SK-N-SH (cell line): Measurements from ENCODE around the gene AGFG1. TPM values are rescaled to one million over a fixed set of nuclear protein-coding genes. Genes with fewer than 3 reads are reported as not detected.

Source experiments
- CTCF ChIA-PET: fragments of 300-600, 350-600 bp; formaldehyde crosslinking; extraction: SDS; loops from one replicate; lab custom pipeline; 2021; lab: Yijun Ruan, JAX
- POLR2A ChIA-PET: fragments of 350-600 bp; sonication (Branson Sonifier 250); formaldehyde crosslinking; extraction: SDS; loops from one replicate; lab custom pipeline; 2020; ENCODE audit warnings: antibody characterized with exemption, inconsistent platforms; lab: Yijun Ruan, JAX
- DNase-seq: peaks from one replicate; pipeline ENCODE4 v3.0.0; 2012
- H2AFZ ChIP-seq: fragments of 200-600 bp; sonication (generic); 2 replicates; pipeline ENCODE4 v1.8.1; 2016; ENCODE audit warnings: antibody characterized with exemption, mild to moderate bottlenecking, low read depth
- H3F3A ChIP-seq: fragments of 200-600 bp; sonication (generic); replicated peaks from 2 replicates; pipeline ENCODE3; 2016; ENCODE audit warnings: antibody characterized with exemption, mild to moderate bottlenecking; ENCODE audit not compliant: insufficient read depth
- H3K27ac ChIP-seq, 2 experiments: fragments of 200-500 bp in 1 of 2; fragments of 200-600 bp in 1 of 2; sonication (Bioruptor generic) in 1 of 2; sonication (generic), shearing (Covaris generic) in 1 of 2; 2 replicates each; pipeline versions ENCODE4 v1.5.1 to v1.6.1; 2014 to 2016; ENCODE audit warnings: low read depth in 2 of 2, inconsistent platforms in 1 of 2, low read length in 1 of 2, mild to moderate bottlenecking in 1 of 2, mixed read lengths in 1 of 2
- H3K27me3 ChIP-seq: fragments of 200-600 bp; sonication (generic), shearing (Covaris generic); 2 replicates; pipeline ENCODE4 v1.6.1; 2016; ENCODE audit warnings: mixed run types; ENCODE audit not compliant: insufficient read depth
- H3K36me3 ChIP-seq, 2 experiments: fragments of 200-500 bp in 1 of 2; fragments of 200-600 bp in 1 of 2; sonication (Bioruptor generic) in 1 of 2; sonication (generic) in 1 of 2; replicated peaks in 1 of 2; 2 replicates each; pipeline versions ENCODE3 to v1.5.1; 2014 to 2016; ENCODE audit warnings: low read length in 1 of 2, mild to moderate bottlenecking in 1 of 2; ENCODE audit not compliant: insufficient read depth in 2 of 2, control insufficient read depth in 1 of 2
- H3K4me1 ChIP-seq, 2 experiments: fragments of 200-500 bp in 1 of 2; fragments of 200-600 bp in 1 of 2; sonication (Bioruptor generic) in 1 of 2; sonication (generic), shearing (Covaris generic) in 1 of 2; 2 replicates each; pipeline versions ENCODE4 v1.5.1 to v1.6.1; 2014 to 2016; ENCODE audit warnings: low read depth in 1 of 2, low read length in 1 of 2, mixed run types in 1 of 2; ENCODE audit not compliant: insufficient read depth in 2 of 2, control insufficient read depth in 1 of 2
- H3K4me2 ChIP-seq: fragments of 200-600 bp; sonication (generic), shearing (Covaris generic); 2 replicates; pipeline ENCODE4 v1.6.1; 2017; ENCODE audit warnings: mixed run types
- H3K4me3 ChIP-seq, 2 experiments: fragments of 200-500 bp in 1 of 2; fragments of 200-600 bp in 1 of 2; sonication (Bioruptor generic) in 1 of 2; sonication (generic), shearing (Covaris generic) in 1 of 2; 2 replicates each; pipeline versions ENCODE4 v1.5.1 to v1.8.1; 2014 to 2016; ENCODE audit warnings: low read depth in 2 of 2, inconsistent platforms in 1 of 2, low read length in 1 of 2, mild to moderate bottlenecking in 1 of 2, mixed read lengths in 1 of 2, moderate library complexity in 1 of 2
- H3K79me2 ChIP-seq: fragments of 200-600 bp; sonication (generic); 2 replicates; pipeline ENCODE4 v1.8.1; 2017; ENCODE audit warnings: mild to moderate bottlenecking; ENCODE audit not compliant: insufficient read depth
- H3K9ac ChIP-seq: fragments of 200-600 bp; sonication (generic); 2 replicates; pipeline ENCODE4 v1.6.1; 2017; ENCODE audit warnings: mixed run types
- H3K9me2 ChIP-seq: fragments of 200-600 bp; sonication (generic); 2 replicates; pipeline ENCODE4 v1.6.1; 2017; ENCODE audit warnings: mixed run types
- H3K9me3 ChIP-seq: fragments of 200-600 bp; sonication (generic); 2 replicates; pipeline ENCODE4 v1.6.1; 2017; ENCODE audit warnings: mixed run types, mild to moderate bottlenecking, moderate library complexity
- H4K20me1 ChIP-seq: fragments of 200-600 bp; sonication (generic); 2 replicates; pipeline ENCODE4 v1.6.1; 2017; ENCODE audit warnings: mild to moderate bottlenecking, mixed run types; ENCODE audit not compliant: insufficient read depth
- CTCF ChIP-seq: fragments of 200-600 bp; sonication (generic); IDR thresholded peaks from 2 replicates; pipeline ENCODE4 v1.6.1; 2017; ENCODE audit warnings: antibody characterized with exemption, mild to moderate bottlenecking, moderate library complexity
- EZH2phosphoT487 ChIP-seq: fragments of 200-600 bp; sonication (generic); IDR thresholded peaks from 2 replicates; pipeline ENCODE4 v1.6.1; 2017; ENCODE audit warnings: low read depth, mixed run types, mild to moderate bottlenecking, antibody characterized with exemption, moderate library complexity, borderline replicate concordance
- FOXJ3 ChIP-seq: sonication (generic); formaldehyde crosslinking; IDR thresholded peaks from 2 replicates; pipeline ENCODE4 v1.5.1; 2020; ENCODE audit warnings: mild to moderate bottlenecking, missing genetic modification reagents
- GATA2 ChIP-seq: sonication (generic); formaldehyde crosslinking; IDR thresholded peaks from 2 replicates; pipeline ENCODE4 v1.5.0; 2020; ENCODE audit warnings: mild to moderate bottlenecking, missing genetic modification reagents
- IRF3 ChIP-seq: fragments of 150-350 bp; IDR thresholded peaks from 2 replicates; pipeline ENCODE4 v1.6.1; 2016; ENCODE audit warnings: mild to moderate bottlenecking, low read depth, low read length
- MAX ChIP-seq: IDR thresholded peaks from 2 replicates; pipeline ENCODE4 v1.4.0; 2012; ENCODE audit warnings: low read depth
- MEF2A ChIP-seq: IDR thresholded peaks from 2 replicates; pipeline ENCODE4 v1.4.0; 2012; ENCODE audit warnings: low read depth, borderline replicate concordance
- MXI1 ChIP-seq: IDR thresholded peaks from 2 replicates; pipeline ENCODE4 v1.6.1; 2012; ENCODE audit warnings: mild to moderate bottlenecking, low read depth, low read length, improper control_type of control experiment
- PBX3 ChIP-seq: IDR thresholded peaks from 2 replicates; pipeline ENCODE4; 2012
- POLR2AphosphoS5 ChIP-seq: IDR thresholded peaks from 2 replicates; pipeline ENCODE4 v1.6.1; 2012; ENCODE audit warnings: low read depth, low read length
- RAD21 ChIP-seq: IDR thresholded peaks from 2 replicates; pipeline ENCODE4 v1.6.1; 2012; ENCODE audit warnings: mild to moderate bottlenecking, low read length
- RCOR1 ChIP-seq: fragments of 150-350 bp; IDR thresholded peaks from 2 replicates; pipeline ENCODE4 v1.6.1; 2017; ENCODE audit warnings: antibody characterized with exemption, low read length
- REST ChIP-seq: IDR thresholded peaks from 2 replicates; pipeline ENCODE4 v1.6.1; 2012; ENCODE audit warnings: mild to moderate bottlenecking, low read depth, low read length, moderate library complexity
- SIN3A ChIP-seq: IDR thresholded peaks from 2 replicates; pipeline ENCODE4 v1.6.1; 2012; ENCODE audit warnings: low read depth, mild to moderate bottlenecking, low read length, moderate library complexity, borderline replicate concordance
- TAF1 ChIP-seq: IDR thresholded peaks from 2 replicates; pipeline ENCODE4 v1.6.1; 2012; ENCODE audit warnings: low read depth, mild to moderate bottlenecking, low read length, moderate library complexity, borderline replicate concordance
- TCF12 ChIP-seq: IDR thresholded peaks from 2 replicates; pipeline ENCODE4 v1.4.0; 2012
- USF2 ChIP-seq: fragments of 150-350 bp; IDR thresholded peaks from 2 replicates; pipeline ENCODE4 v1.6.1; 2017; ENCODE audit warnings: antibody characterized with exemption, low read length, low read depth, borderline replicate concordance
- YY1 ChIP-seq: IDR thresholded peaks from 2 replicates; pipeline ENCODE4 v1.4.0; 2012; ENCODE audit warnings: low read depth, mild to moderate bottlenecking
- ZBTB33 ChIP-seq: IDR thresholded peaks from 2 replicates; pipeline ENCODE4 v1.4.0; 2012; ENCODE audit warnings: low read depth, borderline replicate concordance
- WGBS: methylation state at CpG from one replicate; pipeline ENCODE4 v1.1.6; 2017; ENCODE audit warnings: low lambda C conversion rate; 5-methylcytosine and 5-hydroxymethylcytosine counted together
- polyA plus RNA-seq, 3 experiments: library from polyadenylated mRNA; depleted of rRNA; stranded (reverse); fragments of >200 nt; gene quantifications; 2 replicates each; pipeline ENCODE4 v1.2.3, GENCODE V29; 2012

AGFG1 gene
- polyA plus RNA-seq, 1 of the 3 experiments (the other 2 are of a cell fraction) = 42.3 TPM

GRCh38 chr2:227509076-227509475 lies 37.1 kb downstream of the AGFG1 start:
- Histone ChIP-seq H2AFZ (no peak overlapping the region), H3K27ac (peak overlapping the region in 1 of 2 experiments; percentile 74; a peak in 2 of 4 replicates), H3K9me2 (no peaks in the 10 kb centered on the region), H3K27me3 (no peaks in the 10 kb centered on the region), H3K4me3 (no peak overlapping the region), H3K9ac (no peak overlapping the region), H4K20me1 (peaks cover 92% of the 10 kb centered on the region), H3K4me2 (no peak overlapping the region), H3K79me2 (peaks cover 99% of the 10 kb centered on the region), H3K4me1 (peaks cover 29 to 31% of the 10 kb centered on the region in 2 experiments; a peak in 3 of 4 replicates), H3K9me3 (no peaks in the 10 kb centered on the region), H3K36me3 (peaks cover 0 to 3% of the 10 kb centered on the region in 2 experiments), H3F3A (peaks cover 12% of the 10 kb centered on the region)
- TF ChIP-seq MEF2A (no peak), USF2 (no peak), YY1 (no peak), PBX3 (no peak), REST (no peak), RCOR1 (no peak), CTCF (no peak), GATA2 (CRISPR knock-in tag) (no peak), POLR2AphosphoS5 (no peak), IRF3 (no peak), RAD21 (no peak), SIN3A (no peak), ZBTB33 (no peak), TAF1 (no peak), MAX (no peak), FOXJ3 (CRISPR knock-in tag) (no peak), EZH2phosphoT487 (no peak), MXI1 (no peak), TCF12 (no peak)
- DNase-seq = no peak
- CTCF ChIA-PET = no interaction called here
- WGBS = 87% methylated on average over 2 of the region's 2 CpGs
- POLR2A ChIA-PET = no interaction called here
